Measurements from ENCODE around the gene ALDH2. TPM values are rescaled to one million over a fixed set of nuclear protein-coding genes. Genes with fewer than 3 reads are reported as not detected.

ALDH2 gene
- total and polyA plus RNA-seq, 2 donors (not counting 1 experiment from before 2014, with no cell fraction given), result 27.7 to 53.7 TPM

DNA sequence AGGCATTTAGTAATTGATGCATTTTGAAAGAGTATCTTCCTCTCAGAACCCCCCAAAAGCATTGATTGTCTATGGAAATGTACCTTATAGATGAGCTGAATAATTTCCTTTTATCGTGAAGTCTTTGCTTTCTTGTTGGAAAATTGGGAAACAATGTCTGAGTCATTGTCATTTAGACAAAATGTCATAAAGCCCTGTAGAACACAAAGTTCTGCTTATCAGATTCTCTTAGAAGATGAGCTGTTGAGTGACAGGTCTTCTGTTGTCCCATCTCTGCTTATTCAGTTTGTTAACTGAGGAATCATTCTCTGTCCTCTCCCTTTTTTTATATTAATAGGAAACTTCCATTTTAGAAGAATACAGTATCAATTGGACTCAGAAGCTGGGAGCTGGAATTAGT, 98.2 kb downstream of the ALDH2 start:
- H3K4me1 ChIP-seq (ENCODE audit: control insufficient read depth, extremely low read depth, insufficient read depth, low read length), result no peaks in the 10 kb centered on the region
- peaks cover 22% of the 10 kb centered on the region for H3K79me2 ChIP-seq (ENCODE audit: control insufficient read depth, insufficient read depth, low read length)
- TF ChIP-seq CTCF (conservative IDR thresholded peaks at IDR 0.05 in 1 of 2, IDR thresholded peaks at IDR 0.05 in 1 of 2; ENCODE audit: low read depth in 1 of 2, low read length in 2 of 2) (no peak), EZH2 (IDR thresholded peaks at IDR 0.05; ENCODE audit: low read length, missing control alignments) (no peak)

More for the DNA sequence above, 98.2 kb downstream of the ALDH2 start:
- no peak overlapping the region for H3K4me2 ChIP-seq (ENCODE audit: extremely low read depth, insufficient read depth, low read length)
- H4K20me1 ChIP-seq (ENCODE audit: control insufficient read depth, extremely low read depth, insufficient read depth, low read length), result no peaks in the 10 kb centered on the region
- H3K4me3 ChIP-seq (replicated peaks in 1 of 4; ENCODE audit: control extremely low read depth in 1 of 4, insufficient read depth in 1 of 4, low read depth in 3 of 4, low read length in 4 of 4), result no peak overlapping the region
- no peak overlapping the region for H3K27ac ChIP-seq (ENCODE audit: insufficient read depth, low read length)
- no peak overlapping the region for H2AFZ ChIP-seq (ENCODE audit: low read length)
- no peaks in the 10 kb centered on the region for H3K9me3 ChIP-seq (ENCODE audit: control insufficient read depth, insufficient read depth, low read depth, low read length)
- H3K27me3 ChIP-seq (ENCODE audit: control insufficient read depth, insufficient read depth, low read length), result no peaks in the 10 kb centered on the region
- peaks cover 3% of the 10 kb centered on the region for H3K36me3 ChIP-seq (ENCODE audit: control insufficient read depth, insufficient read depth, low read length)
- DNase-seq (ENCODE audit: low read depth in 2 of 2), result no peak
- H3K9ac ChIP-seq (ENCODE audit: insufficient read depth, low read length), result no peak overlapping the region

Other genes starting within 250 kb of the ALDH2 start
- 21.1 and 31.2 TPM in 2 replicates for gene ATXN2, start 167.6 kb upstream of the ALDH2 start, total RNA-seq
- gene ATXN2, start 167.6 kb upstream of the ALDH2 start, polyA plus RNA-seq, result 25.9 and 33.6 TPM in 2 replicates
- 18.0 and 19.0 TPM in 2 replicates for gene BRAP, start 81.0 kb upstream of the ALDH2 start, total RNA-seq
- gene BRAP, start 81.0 kb upstream of the ALDH2 start, polyA plus RNA-seq, result 19.9 and 21.4 TPM in 2 replicates
- 16.2 and 19.8 TPM in 2 replicates for gene ACAD10, start 80.9 kb upstream of the ALDH2 start, total RNA-seq
- 10.1 and 11.2 TPM in 2 replicates for gene ACAD10, start 80.9 kb upstream of the ALDH2 start, polyA plus RNA-seq
- 19.5 and 26.8 TPM in 2 replicates for gene MAPKAPK5, start 75.3 kb downstream of the ALDH2 start, total RNA-seq
- 34.6 and 36.9 TPM in 2 replicates for gene MAPKAPK5, start 75.3 kb downstream of the ALDH2 start, polyA plus RNA-seq
- gene TMEM116, start 246.2 kb downstream of the ALDH2 start, total RNA-seq, result 12.3 and 21.8 TPM in 2 replicates
- 7.8 and 8.7 TPM in 2 replicates for gene TMEM116, start 246.2 kb downstream of the ALDH2 start, polyA plus RNA-seq
- gene ERP29, start 246.5 kb downstream of the ALDH2 start, total RNA-seq, result 127 and 128 TPM in 2 replicates
- gene ERP29, start 246.5 kb downstream of the ALDH2 start, polyA plus RNA-seq, result 110 and 125 TPM in 2 replicates